Measurements from ENCODE around the gene SF3B5. TPM values are rescaled to one million over a fixed set of nuclear protein-coding genes. Genes with fewer than 3 reads are reported as not detected.
A peak's percentile ranks its signal among the peaks of the same experiment; 100 is the strongest.

Gene SF3B5
- total and polyA plus RNA-seq, 8 donors, result 41.3 to 246 (median 177) TPM

- Histone ChIP-seq H3K36me3 (no peaks in the 10 kb centered on the region), H3K27me3 (peaks cover 0 to 41% (median 0%) of the 10 kb centered on the region in 3 donors), H3K9me3 (no peaks in the 10 kb centered on the region), H3K4me3 (no peak overlapping the region), H3K27ac (no peak overlapping the region), H3K4me1 (peaks cover 0 to 18% (median 12%) of the 10 kb centered on the region in 4 donors)
- intact Hi-C loops (cut with DNase I; ENCODE audit: low total_unique reads), result no loop called here
- DNase-seq, result no peak
- 82 to 88% (median 86%) methylated on average over 3 of the region's 3 CpGs for WGBS, 5 donors
- TF ChIP-seq, protein P1, sequence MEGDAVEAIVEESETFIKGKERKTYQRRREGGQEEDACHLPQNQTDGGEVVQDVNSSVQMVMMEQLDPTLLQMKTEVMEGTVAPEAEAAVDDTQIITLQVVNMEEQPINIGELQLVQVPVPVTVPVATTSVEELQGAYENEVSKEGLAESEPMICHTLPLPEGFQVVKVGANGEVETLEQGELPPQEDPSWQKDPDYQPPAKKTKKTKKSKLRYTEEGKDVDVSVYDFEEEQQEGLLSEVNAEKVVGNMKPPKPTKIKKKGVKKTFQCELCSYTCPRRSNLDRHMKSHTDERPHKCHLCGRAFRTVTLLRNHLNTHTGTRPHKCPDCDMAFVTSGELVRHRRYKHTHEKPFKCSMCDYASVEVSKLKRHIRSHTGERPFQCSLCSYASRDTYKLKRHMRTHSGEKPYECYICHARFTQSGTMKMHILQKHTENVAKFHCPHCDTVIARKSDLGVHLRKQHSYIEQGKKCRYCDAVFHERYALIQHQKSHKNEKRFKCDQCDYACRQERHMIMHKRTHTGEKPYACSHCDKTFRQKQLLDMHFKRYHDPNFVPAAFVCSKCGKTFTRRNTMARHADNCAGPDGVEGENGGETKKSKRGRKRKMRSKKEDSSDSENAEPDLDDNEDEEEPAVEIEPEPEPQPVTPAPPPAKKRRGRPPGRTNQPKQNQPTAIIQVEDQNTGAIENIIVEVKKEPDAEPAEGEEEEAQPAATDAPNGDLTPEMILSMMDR (IDR thresholded peaks at IDR 0.05), result no peak
- TF ChIP-seq POLR2AphosphoS5 (IDR thresholded peaks at IDR 0.05) (no peak), POLR2A (IDR thresholded peaks at IDR 0.05) (no peak), EP300 (IDR thresholded peaks at IDR 0.05) (no peak)
Measured at GRCh38 chr6:144068794-144069193, 26.6 kb downstream of the SF3B5 start.

- H3K36me3 ChIP-seq, result no peaks in the 10 kb centered on the region
- no peak overlapping the region for H3K27ac ChIP-seq
- TF ChIP-seq EP300 (IDR thresholded peaks at IDR 0.05), result no peak
- TF ChIP-seq, protein P1 (IDR thresholded peaks at IDR 0.05), result no peak
- TF ChIP-seq POLR2AphosphoS5 (IDR thresholded peaks at IDR 0.05), result no peak
- no peak for TF ChIP-seq POLR2A (IDR thresholded peaks at IDR 0.05)
- intact Hi-C loops (cut with DNase I; ENCODE audit: low total_unique reads), result no loop called here
- peaks cover 7 to 31% (median 21%) of the 10 kb centered on the region in 4 donors for H3K4me1 ChIP-seq
- DNase-seq, result no peak
- WGBS, 5 donors, result 62 to 78% (median 73%) methylated on average over 6 of the region's 6 CpGs
- H3K27me3 ChIP-seq, result peaks cover 0 to 41% (median 0%) of the 10 kb centered on the region in 3 donors
- no peaks in the 10 kb centered on the region for H3K9me3 ChIP-seq
- no peak overlapping the region for H3K4me3 ChIP-seq
Measured at GRCh38 chr6:144066741-144067484, 28.5 kb downstream of the SF3B5 start.

DNA sequence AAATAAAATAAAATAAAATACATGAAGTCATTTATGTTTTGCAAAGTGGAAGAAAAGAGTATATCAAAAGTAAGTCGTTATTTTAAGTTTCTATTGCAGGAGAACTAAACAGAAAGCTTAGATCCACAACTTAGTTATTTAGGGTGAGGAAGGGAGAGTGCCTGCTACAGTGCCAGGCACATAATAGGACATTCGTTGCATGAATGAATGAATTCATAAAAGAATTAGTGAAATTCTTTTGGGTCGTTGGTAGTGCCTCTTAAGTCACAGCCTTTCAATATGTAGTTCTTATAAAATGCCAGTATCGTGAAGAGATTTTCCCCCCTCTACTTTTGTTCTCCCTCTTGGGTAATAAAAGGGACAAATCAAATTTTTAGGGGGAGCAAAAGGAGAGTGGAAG, 29.1 kb downstream of the SF3B5 start:
- Histone ChIP-seq H3K27me3 (peaks cover 0 to 41% (median 0%) of the 10 kb centered on the region in 3 donors), H3K9me3 (no peaks in the 10 kb centered on the region), H3K27ac (no peak overlapping the region), H3K36me3 (no peaks in the 10 kb centered on the region), H3K4me1 (peaks cover 7 to 31% (median 21%) of the 10 kb centered on the region in 4 donors), H3K4me3 (no peak overlapping the region)
- no peak for DNase-seq
- TF ChIP-seq POLR2AphosphoS5 (IDR thresholded peaks at IDR 0.05) (no peak), POLR2A (IDR thresholded peaks at IDR 0.05) (no peak), EP300 (IDR thresholded peaks at IDR 0.05) (no peak)
- TF ChIP-seq, protein P1 (IDR thresholded peaks at IDR 0.05), result no peak
- WGBS, 5 donors, result 61 to 78% (median 67%) methylated on average over 4 of the region's 4 CpGs
- intact Hi-C loops (cut with DNase I; ENCODE audit: low total_unique reads), result no loop called here

GRCh38 chr6:144065213-144065660, 30.1 kb downstream of the SF3B5 start:
- 52 to 65% (median 60%) methylated on average over 9 of the region's 9 CpGs for WGBS, 5 donors
- Histone ChIP-seq H3K9me3 (no peaks in the 10 kb centered on the region), H3K4me1 (peaks cover 7 to 31% (median 21%) of the 10 kb centered on the region in 4 donors), H3K27ac (peak overlapping the region in 3 of 5 donors; percentile 90 to 94 (median 90)), H3K36me3 (no peaks in the 10 kb centered on the region), H3K4me3 (peak overlapping the region; percentile 71 to 90 (median 79)), H3K27me3 (peaks cover 0 to 41% (median 0%) of the 10 kb centered on the region in 3 donors)
- intact Hi-C loops (cut with DNase I; ENCODE audit: low total_unique reads), result no loop called here
- TF ChIP-seq, protein P1 (IDR thresholded peaks at IDR 0.05), result no peak
- TF ChIP-seq POLR2A (IDR thresholded peaks at IDR 0.05) (no peak), POLR2AphosphoS5 (IDR thresholded peaks at IDR 0.05) (no peak), EP300 (IDR thresholded peaks at IDR 0.05) (no peak)
- DNase-seq, result no peak
